ENCODE data around the gene NUDCD2. TPM values are rescaled to one million over a fixed set of nuclear protein-coding genes. Genes with fewer than 3 reads are reported as not detected.
"Not testable (repeated sequence)": the region's sequence is repeated elsewhere in the genome, so short reads cannot be mapped to it uniquely, and the experiment has no call there.

The NUDCD2 gene
- total RNA-seq, 1 experiment from 2014 or later: 20.5 TPM

- Histone ChIP-seq H3K4me3 (no peak overlapping the region), H3K9me3 (replicated peaks) (no peaks in the 10 kb centered on the region), H3K27me3 (replicated peaks) (no peaks in the 10 kb centered on the region), H3K36me3 (peaks cover 10% of the 10 kb centered on the region), H3K4me1 (replicated peaks) (peaks cover 24% of the 10 kb centered on the region), H3K27ac (no peak overlapping the region)
- peak in 1 of 2 experiments; percentile 52 for DNase-seq (ENCODE audit: low read depth in 1 of 2, low spot score in 2 of 2)
Measured at GRCh38 chr5:163434401-163434866, 25.5 kb downstream of the NUDCD2 start.

GRCh38 chr5:163433271-163433670 is 26.6 kb downstream of the NUDCD2 start:
- H3K27me3 ChIP-seq (replicated peaks): no peaks in the 10 kb centered on the region
- H3K9me3 ChIP-seq (replicated peaks): no peaks in the 10 kb centered on the region
- H3K4me1 ChIP-seq (replicated peaks): peaks cover 14% of the 10 kb centered on the region
- H3K36me3 ChIP-seq: peaks cover 3% of the 10 kb centered on the region; the same call in 1 of the 2 replicates
- no peak overlapping the region for H3K27ac ChIP-seq
- no peak overlapping the region for H3K4me3 ChIP-seq
- DNase-seq (ENCODE audit: low read depth in 1 of 2, low spot score in 2 of 2): no peak

- peaks cover 13% of the 10 kb centered on the region for H3K4me1 ChIP-seq (replicated peaks)
- no peak overlapping the region for H3K4me3 ChIP-seq
- no peaks in the 10 kb centered on the region for H3K27me3 ChIP-seq (replicated peaks)
- peaks cover 1% of the 10 kb centered on the region; the same call in 1 of the 2 replicates for H3K36me3 ChIP-seq
- H3K27ac ChIP-seq: no peak overlapping the region
- DNase-seq (ENCODE audit: low read depth in 1 of 2, low spot score in 2 of 2): no peak
- H3K9me3 ChIP-seq (replicated peaks): no peaks in the 10 kb centered on the region
Measured at GRCh38 chr5:163432544-163432943, 27.4 kb downstream of the NUDCD2 start.

- H3K27me3 ChIP-seq (replicated peaks); H3K9me3 ChIP-seq (replicated peaks); H3K4me1 ChIP-seq (replicated peaks); H3K27ac ChIP-seq; H3K4me3 ChIP-seq; DNase-seq (ENCODE audit: low read depth in 1 of 2, low spot score in 2 of 2); H3K36me3 ChIP-seq: not testable (repeated sequence)
Measured at GRCh38 chr5:163426128-163426527, 33.8 kb downstream of the NUDCD2 start.

- no peak overlapping the region for H3K4me3 ChIP-seq
- no peaks in the 10 kb centered on the region for H3K4me1 ChIP-seq (replicated peaks)
- H3K27ac ChIP-seq: no peak overlapping the region
- no peaks in the 10 kb centered on the region for H3K9me3 ChIP-seq (replicated peaks)
- H3K36me3 ChIP-seq: no peaks in the 10 kb centered on the region
- H3K27me3 ChIP-seq (replicated peaks): no peaks in the 10 kb centered on the region
- no peak for DNase-seq (ENCODE audit: low read depth in 1 of 2, low spot score in 2 of 2)
Measured at GRCh38 chr5:163424836-163425235, 35.1 kb downstream of the NUDCD2 start.

GRCh38 chr5:163415673-163416072 is 44.2 kb downstream of the NUDCD2 start:
- H3K27me3 ChIP-seq (replicated peaks); H3K36me3 ChIP-seq; H3K27ac ChIP-seq; H3K4me1 ChIP-seq (replicated peaks); H3K4me3 ChIP-seq; H3K9me3 ChIP-seq (replicated peaks); DNase-seq (ENCODE audit: low read depth in 1 of 2, low spot score in 2 of 2): not testable (repeated sequence)

GRCh38 chr5:163410505-163410904 is 49.4 kb downstream of the NUDCD2 start:
- Histone ChIP-seq H3K4me3 (no peak overlapping the region), H3K27ac (no peak overlapping the region), H3K4me1 (replicated peaks) (no peaks in the 10 kb centered on the region), H3K27me3 (replicated peaks) (peaks cover 8% of the 10 kb centered on the region), H3K9me3 (replicated peaks) (no peaks in the 10 kb centered on the region), H3K36me3 (no peaks in the 10 kb centered on the region)
- no peak for DNase-seq (ENCODE audit: low read depth in 1 of 2, low spot score in 2 of 2)

GRCh38 chr5:163409384-163409783 is 50.5 kb downstream of the NUDCD2 start:
- no peak overlapping the region for H3K27ac ChIP-seq
- DNase-seq (ENCODE audit: low read depth in 1 of 2, low spot score in 2 of 2): no peak
- H3K27me3 ChIP-seq (replicated peaks): peaks cover 2% of the 10 kb centered on the region; the same call in 1 of the 2 replicates
- no peaks in the 10 kb centered on the region for H3K36me3 ChIP-seq
- H3K4me3 ChIP-seq: no peak overlapping the region
- no peaks in the 10 kb centered on the region for H3K9me3 ChIP-seq (replicated peaks)
- H3K4me1 ChIP-seq (replicated peaks): no peaks in the 10 kb centered on the region

GRCh38 chr5:163408311-163408923 is 51.5 kb downstream of the NUDCD2 start:
- H3K27me3 ChIP-seq (replicated peaks): no peaks in the 10 kb centered on the region; the same call in 1 of the 2 replicates

GRCh38 chr5:163407034-163407655 is 52.8 kb downstream of the NUDCD2 start:
- H3K27me3 ChIP-seq (replicated peaks): no peaks in the 10 kb centered on the region
- H3K4me3 ChIP-seq: no peak overlapping the region
- no peaks in the 10 kb centered on the region for H3K36me3 ChIP-seq
- no peak for DNase-seq (ENCODE audit: low read depth in 1 of 2, low spot score in 2 of 2)
- no peaks in the 10 kb centered on the region for H3K4me1 ChIP-seq (replicated peaks)
- no peaks in the 10 kb centered on the region for H3K9me3 ChIP-seq (replicated peaks)
- H3K27ac ChIP-seq: no peak overlapping the region

More at GRCh38 chr5:163408311-163408923, 51.5 kb downstream of the NUDCD2 start:
- Histone ChIP-seq H3K4me3 (no peak overlapping the region), H3K27ac (no peak overlapping the region), H3K9me3 (replicated peaks) (no peaks in the 10 kb centered on the region), H3K36me3 (no peaks in the 10 kb centered on the region), H3K4me1 (replicated peaks) (no peaks in the 10 kb centered on the region)
- peak; percentile 57 to 70 for DNase-seq (ENCODE audit: low read depth in 1 of 2, low spot score in 2 of 2)

- no peaks in the 10 kb centered on the region for H3K4me1 ChIP-seq (replicated peaks)
- no peak overlapping the region for H3K4me3 ChIP-seq
- H3K9me3 ChIP-seq (replicated peaks): no peaks in the 10 kb centered on the region
- no peak for DNase-seq (ENCODE audit: low read depth in 1 of 2, low spot score in 2 of 2)
- no peak overlapping the region for H3K27ac ChIP-seq
- no peaks in the 10 kb centered on the region; the same call in 1 of the 2 replicates for H3K27me3 ChIP-seq (replicated peaks)
- H3K36me3 ChIP-seq: no peaks in the 10 kb centered on the region
Measured at GRCh38 chr5:163404364-163405173, 55.3 kb downstream of the NUDCD2 start.

GRCh38 chr5:163402007-163402406 is 57.9 kb downstream of the NUDCD2 start:
- no peak overlapping the region for H3K27ac ChIP-seq
- no peaks in the 10 kb centered on the region for H3K9me3 ChIP-seq (replicated peaks)
- no peaks in the 10 kb centered on the region for H3K36me3 ChIP-seq
- H3K27me3 ChIP-seq (replicated peaks): no peaks in the 10 kb centered on the region; the same call in 1 of the 2 replicates
- DNase-seq (ENCODE audit: low read depth in 1 of 2, low spot score in 2 of 2): no peak
- H3K4me3 ChIP-seq: no peak overlapping the region
- H3K4me1 ChIP-seq (replicated peaks): no peaks in the 10 kb centered on the region

GRCh38 chr5:163401271-163401670 is 58.6 kb downstream of the NUDCD2 start:
- Histone ChIP-seq H3K27me3 (replicated peaks) (no peaks in the 10 kb centered on the region; the same call in 1 of the 2 replicates), H3K27ac (no peak overlapping the region), H3K4me3 (no peak overlapping the region), H3K4me1 (replicated peaks) (no peaks in the 10 kb centered on the region), H3K9me3 (replicated peaks) (no peaks in the 10 kb centered on the region), H3K36me3 (no peaks in the 10 kb centered on the region)
- no peak for DNase-seq (ENCODE audit: low read depth in 1 of 2, low spot score in 2 of 2)

- H3K27me3 ChIP-seq (replicated peaks): no peaks in the 10 kb centered on the region; the same call in 1 of the 2 replicates
- H3K4me1 ChIP-seq (replicated peaks): no peaks in the 10 kb centered on the region
- H3K9me3 ChIP-seq (replicated peaks): no peaks in the 10 kb centered on the region
- DNase-seq (ENCODE audit: low read depth in 1 of 2, low spot score in 2 of 2): no peak
- no peak overlapping the region for H3K27ac ChIP-seq
- H3K36me3 ChIP-seq: no peaks in the 10 kb centered on the region
- no peak overlapping the region for H3K4me3 ChIP-seq
Measured at GRCh38 chr5:163399923-163400322, 60.0 kb downstream of the NUDCD2 start.

Data from SJSA1 (cell line).